Suprapubic skin (tissue), 4 donors: ENCODE measurements around the gene SCAI. TPM values are rescaled to one million over a fixed set of nuclear protein-coding genes. Genes with fewer than 3 reads are reported as not detected.
"Not testable (repeated sequence)": the region's sequence is repeated elsewhere in the genome, so short reads cannot be mapped to it uniquely, and the experiment has no call there.

ENCODE experiments used
- DNase-seq, 2 donors: peaks; one replicate each; pipeline ENCODE4 v3.0.0-alpha.2; 2019; ENCODE audit warnings: low spot score in 2 of 2
- H3K27ac ChIP-seq: fragments of 200-600 bp; sonication (generic); one replicate; pipeline ENCODE4 v1.5.1; 2019
- H3K27me3 ChIP-seq: fragments of 200-600 bp; sonication (generic); one replicate; pipeline ENCODE4 v1.5.1; 2019
- H3K36me3 ChIP-seq: fragments of 200-600 bp; sonication (generic); one replicate; pipeline ENCODE4 v1.5.1; 2019
- H3K4me1 ChIP-seq: fragments of 200-600 bp; sonication (generic); one replicate; pipeline ENCODE4 v1.5.1; 2019
- H3K4me3 ChIP-seq: fragments of 200-600 bp; sonication (generic); one replicate; pipeline ENCODE4 v1.5.1; 2019; ENCODE audit warnings: mild to moderate bottlenecking
- H3K9me3 ChIP-seq: fragments of 200-600 bp; sonication (generic); one replicate; pipeline ENCODE4 v1.5.1; 2019
- CTCF ChIP-seq, 2 donors: fragments of 200-600 bp in 1 of 2; fragments of 450-650 bp in 1 of 2; sonication (generic) in 1 of 2; IDR thresholded peaks; one replicate each; pipeline ENCODE4 v1.5.1; 2016 to 2019; ENCODE audit warnings: antibody characterized with exemption in 2 of 2, mild to moderate bottlenecking in 1 of 2, moderate library complexity in 1 of 2
- EP300 ChIP-seq: sonication (generic); formaldehyde crosslinking; IDR thresholded peaks from one replicate; pipeline ENCODE4 v1.6.1; 2017; ENCODE audit warnings: antibody characterized with exemption
- POLR2A ChIP-seq, 2 donors: fragments of 450-650 bp; IDR thresholded peaks; one replicate each; pipeline ENCODE4 v1.6.1; 2017; ENCODE audit warnings: antibody characterized with exemption in 2 of 2, mild to moderate bottlenecking in 2 of 2, moderate library complexity in 2 of 2
- POLR2AphosphoS5 ChIP-seq, 3 donors: sonication (generic); formaldehyde crosslinking; IDR thresholded peaks; one replicate each; pipeline ENCODE4 v1.6.1; 2017; ENCODE audit warnings: antibody characterized with exemption in 3 of 3
- WGBS: methylation state at CpG from one replicate; pipeline ENCODE4 v1.1.5; 2018; 5-methylcytosine and 5-hydroxymethylcytosine counted together
- total RNA-seq, 4 donors: library from RNA; depleted of rRNA; stranded (reverse); fragments of >200 nt; gene quantifications; one replicate each; pipeline ENCODE4 v1.1.0, GENCODE V29; 2016

The SCAI gene
- total RNA-seq, 4 donors from 2014 or later, result 5.9 to 38.1 (median 10.2) TPM

GRCh38 chr9:125043148-125043547, 100.2 kb downstream of the SCAI start:
- Histone ChIP-seq H3K4me3 (no peak overlapping the region), H3K27me3 (no peaks in the 10 kb centered on the region), H3K9me3 (no peaks in the 10 kb centered on the region), H3K4me1 (no peaks in the 10 kb centered on the region), H3K27ac (no peak overlapping the region), H3K36me3 (no peaks in the 10 kb centered on the region)
- TF ChIP-seq POLR2A (IDR thresholded peaks at IDR 0.05) (no peak), EP300 (no peak), CTCF (IDR thresholded peaks at IDR 0.05) (no peak), POLR2AphosphoS5 (IDR thresholded peaks at IDR 0.05) (no peak)
- 94% methylated on average over 3 of the region's 3 CpGs for WGBS
- DNase-seq, result no peak

- no peak for TF ChIP-seq POLR2A (IDR thresholded peaks at IDR 0.05)
- no peak for TF ChIP-seq EP300
- no peak for DNase-seq
- Histone ChIP-seq H3K27ac (no peak overlapping the region), H3K27me3 (no peaks in the 10 kb centered on the region), H3K36me3 (no peaks in the 10 kb centered on the region), H3K4me1 (no peaks in the 10 kb centered on the region), H3K9me3 (no peaks in the 10 kb centered on the region), H3K4me3 (no peak overlapping the region)
- WGBS, result 90% methylated on average over 2 of the region's 2 CpGs
Observed at GRCh38 chr9:125038166-125038565, 105.2 kb downstream of the SCAI start.

GRCh38 chr9:125028041-125028440, 115.3 kb downstream of the SCAI start:
- TF ChIP-seq POLR2A (IDR thresholded peaks at IDR 0.05) (no peak), POLR2AphosphoS5 (IDR thresholded peaks at IDR 0.05) (no peak), EP300 (no peak), CTCF (IDR thresholded peaks at IDR 0.05) (no peak)
- H3K27ac ChIP-seq, result no peak overlapping the region
- no peaks in the 10 kb centered on the region for H3K27me3 ChIP-seq
- H3K4me1 ChIP-seq, result no peaks in the 10 kb centered on the region
- WGBS, result 87% methylated on average over 3 of the region's 3 CpGs
- no peaks in the 10 kb centered on the region for H3K9me3 ChIP-seq
- peaks cover 8% of the 10 kb centered on the region for H3K36me3 ChIP-seq
- DNase-seq, result no peak
- H3K4me3 ChIP-seq, result no peak overlapping the region

GRCh38 chr9:125024917-125025316, 118.4 kb downstream of the SCAI start:
- no peak for TF ChIP-seq POLR2AphosphoS5 (IDR thresholded peaks at IDR 0.05)
- no peak for TF ChIP-seq EP300
- TF ChIP-seq CTCF (IDR thresholded peaks at IDR 0.05), result no peak
- no peaks in the 10 kb centered on the region for H3K4me1 ChIP-seq
- DNase-seq, result no peak
- 95% methylated on average over 1 of the region's 1 CpG for WGBS
- H3K4me3 ChIP-seq, result no peak overlapping the region
- H3K9me3 ChIP-seq, result no peaks in the 10 kb centered on the region
- H3K27ac ChIP-seq, result no peak overlapping the region
- peaks cover 12% of the 10 kb centered on the region for H3K36me3 ChIP-seq
- H3K27me3 ChIP-seq, result no peaks in the 10 kb centered on the region

GRCh38 chr9:125021069-125021468, 122.3 kb downstream of the SCAI start:
- 98% methylated on average over 4 of the region's 4 CpGs for WGBS
- Histone ChIP-seq H3K36me3 (peaks cover 24% of the 10 kb centered on the region), H3K4me3 (no peak overlapping the region), H3K27me3 (no peaks in the 10 kb centered on the region), H3K27ac (no peak overlapping the region), H3K9me3 (no peaks in the 10 kb centered on the region), H3K4me1 (no peaks in the 10 kb centered on the region)
- DNase-seq, result no peak
- TF ChIP-seq CTCF (IDR thresholded peaks at IDR 0.05), result no peak
- TF ChIP-seq POLR2A (IDR thresholded peaks at IDR 0.05), result no peak
- TF ChIP-seq EP300, result no peak
- TF ChIP-seq POLR2AphosphoS5 (IDR thresholded peaks at IDR 0.05), result no peak

- H3K9me3 ChIP-seq, H3K27ac ChIP-seq, H3K27me3 ChIP-seq, H3K4me3 ChIP-seq, H3K4me1 ChIP-seq, DNase-seq: not testable (repeated sequence)
- WGBS, result 96% methylated on average over 3 of the region's 5 CpGs
- peaks cover 16% of the 10 kb centered on the region for H3K36me3 ChIP-seq
Observed at GRCh38 chr9:125015655-125016054, 127.7 kb downstream of the SCAI start.

- H3K9me3 ChIP-seq, H3K36me3 ChIP-seq, H3K27ac ChIP-seq, DNase-seq, H3K4me3 ChIP-seq, H3K4me1 ChIP-seq, H3K27me3 ChIP-seq: not testable (repeated sequence)
- WGBS, result 96% methylated on average over 3 of the region's 4 CpGs
Observed at GRCh38 chr9:125012013-125012412, 131.3 kb downstream of the SCAI start.
